Activated T-cell treated with anti-CD3 and anti-CD28 coated beads, Interleukin-2, amount 50 U/mL, for 1 hour (primary cell): ENCODE data around the gene NLRP13.

Experiments
- DNase-seq: peaks from one replicate; pipeline ENCODE4 v3.0.0-alpha.2; 2020

The NLRP13 gene

DNA sequence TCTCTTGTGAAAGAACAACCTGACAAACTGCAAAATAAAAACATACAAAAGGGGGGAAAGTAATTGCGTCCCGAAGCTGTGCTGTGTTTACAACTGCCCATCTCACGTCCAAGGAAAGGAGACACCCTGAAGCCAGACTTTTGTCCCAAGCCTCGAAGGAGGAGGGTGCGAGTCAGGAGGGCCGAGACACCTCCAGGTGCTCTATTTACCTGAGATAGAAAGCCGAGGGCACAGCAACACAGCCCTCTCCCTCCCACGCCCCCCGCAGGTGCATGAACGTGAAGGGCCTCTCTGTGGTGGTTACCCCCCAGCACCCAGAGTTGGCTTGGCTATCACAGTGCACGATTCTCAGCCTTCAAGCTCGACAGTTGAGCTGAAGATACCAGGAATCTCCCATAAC lies 33.2 kb downstream of the NLRP13 start:
- DNase-seq = no peak

- no peak for DNase-seq
These were observed 49.5 kb downstream of the NLRP13 start for GRCh38 chr19:55882626-55883025.

- DNase-seq = no peak
These were observed 54.9 kb downstream of the NLRP13 start for GRCh38 chr19:55877211-55877610.

DNA sequence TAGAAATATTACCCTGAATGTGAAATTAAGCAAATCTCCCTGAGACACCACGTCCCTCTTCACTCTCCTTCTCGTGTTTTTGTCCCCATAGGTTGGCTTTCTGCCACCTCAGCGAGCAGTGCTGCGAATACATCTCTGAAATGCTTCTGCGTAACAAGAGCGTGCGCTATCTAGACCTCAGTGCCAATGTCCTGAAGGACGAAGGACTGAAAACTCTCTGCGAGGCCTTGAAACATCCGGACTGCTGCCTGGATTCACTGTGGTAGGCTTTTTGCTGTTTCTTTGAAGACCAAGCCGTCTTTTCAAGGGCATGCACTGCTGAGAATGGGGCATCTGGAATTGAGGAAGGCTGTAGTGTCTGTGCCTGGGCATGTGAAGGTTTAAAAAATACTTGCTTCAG lies 61.4 kb downstream of the NLRP13 start:
- DNase-seq = no peak

GRCh38 chr19:55867101-55867500 lies 65.0 kb downstream of the NLRP13 start:
- DNase-seq = no peak

- no peak for DNase-seq
These were observed 65.6 kb downstream of the NLRP13 start for GRCh38 chr19:55866521-55866920.

- DNase-seq = no peak
These were observed 73.2 kb downstream of the NLRP13 start for GRCh38 chr19:55858969-55859368.

- DNase-seq = no peak
These were observed 73.7 kb downstream of the NLRP13 start for GRCh38 chr19:55858401-55858800.

DNA sequence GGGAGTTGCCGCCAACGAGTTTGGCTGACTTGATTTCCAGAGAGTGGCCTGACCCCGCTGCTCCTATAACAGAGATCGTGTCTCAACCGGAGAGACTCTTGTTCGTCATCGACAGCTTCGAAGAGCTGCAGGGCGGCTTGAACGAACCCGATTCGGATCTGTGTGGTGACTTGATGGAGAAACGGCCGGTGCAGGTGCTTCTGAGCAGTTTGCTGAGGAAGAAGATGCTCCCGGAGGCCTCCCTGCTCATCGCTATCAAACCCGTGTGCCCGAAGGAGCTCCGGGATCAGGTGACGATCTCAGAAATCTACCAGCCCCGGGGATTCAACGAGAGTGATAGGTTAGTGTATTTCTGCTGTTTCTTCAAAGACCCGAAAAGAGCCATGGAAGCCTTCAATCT lies 74.2 kb downstream of the NLRP13 start:
- DNase-seq = no peak

GRCh38 chr19:55857149-55857548 lies 75.0 kb downstream of the NLRP13 start:
- no peak for DNase-seq

- DNase-seq = no peak
These were observed 77.0 kb downstream of the NLRP13 start for GRCh38 chr19:55855160-55855559.
